Parathyroid adenoma (tissue), 2 donors: ENCODE results near the gene PURA.
A peak's percentile ranks its signal among the peaks of the same experiment; 100 is the strongest.

Source experiments
- H2AFZ ChIP-seq: fragments of 300-600 bp; sonication (generic); one replicate; pipeline ENCODE4 v1.7.0; 2017; ENCODE audit warnings: antibody characterized with exemption, mild to moderate bottlenecking
- H3K27ac ChIP-seq: fragments of 300-600 bp; sonication (generic); one replicate; pipeline ENCODE4 v1.7.0; 2017
- H3K27me3 ChIP-seq: fragments of 300-600 bp; sonication (generic); one replicate; pipeline ENCODE4 v1.7.0; 2017; ENCODE audit warnings: low read length; ENCODE audit not compliant: control insufficient read depth, insufficient read depth
- H3K36me3 ChIP-seq: fragments of 300-600 bp; sonication (generic); one replicate; pipeline ENCODE4 v1.7.0; 2017; ENCODE audit warnings: low read length; ENCODE audit not compliant: control insufficient read depth, insufficient read depth
- H3K4me1 ChIP-seq: fragments of 300-600 bp; sonication (generic); one replicate; pipeline ENCODE4 v1.7.0; 2017; ENCODE audit warnings: control low read depth
- H3K4me2 ChIP-seq: fragments of 300-600 bp; sonication (generic); one replicate; pipeline ENCODE4 v1.7.0; 2017; ENCODE audit warnings: low read length
- H3K4me3 ChIP-seq: fragments of 300-600 bp; sonication (generic); one replicate; pipeline ENCODE4 v1.7.0; 2017; ENCODE audit warnings: low read depth, low read length
- H3K79me2 ChIP-seq: fragments of 300-600 bp; sonication (generic); one replicate; pipeline ENCODE4 v1.7.0; 2017; ENCODE audit warnings: control low read depth
- H3K9ac ChIP-seq: fragments of 300-600 bp; sonication (generic); one replicate; pipeline ENCODE4 v1.7.0; 2017; ENCODE audit warnings: mild to moderate bottlenecking
- H3K9me3 ChIP-seq: fragments of 300-600 bp; sonication (generic); one replicate; pipeline ENCODE4 v1.7.0; 2017; ENCODE audit warnings: low read length; ENCODE audit not compliant: control insufficient read depth
- TF ChIP-seq, protein P1 (sequence below): fragments of 300-600 bp; sonication (generic); IDR thresholded peaks from one replicate; pipeline ENCODE4 v1.7.0; 2017; ENCODE audit warnings: antibody characterized with exemption, mild to moderate bottlenecking
- donor health status: primary hyperparathyroidism.

The PURA gene

GRCh38 chr5:140104100-140104499 is 9.8 kb upstream of the PURA start:
- H3K4me2 ChIP-seq = no peak overlapping the region
- no peak overlapping the region for H2AFZ ChIP-seq
- no peaks in the 10 kb centered on the region for H3K9me3 ChIP-seq
- peaks cover 9% of the 10 kb centered on the region for H3K4me1 ChIP-seq
- TF ChIP-seq, protein P1, sequence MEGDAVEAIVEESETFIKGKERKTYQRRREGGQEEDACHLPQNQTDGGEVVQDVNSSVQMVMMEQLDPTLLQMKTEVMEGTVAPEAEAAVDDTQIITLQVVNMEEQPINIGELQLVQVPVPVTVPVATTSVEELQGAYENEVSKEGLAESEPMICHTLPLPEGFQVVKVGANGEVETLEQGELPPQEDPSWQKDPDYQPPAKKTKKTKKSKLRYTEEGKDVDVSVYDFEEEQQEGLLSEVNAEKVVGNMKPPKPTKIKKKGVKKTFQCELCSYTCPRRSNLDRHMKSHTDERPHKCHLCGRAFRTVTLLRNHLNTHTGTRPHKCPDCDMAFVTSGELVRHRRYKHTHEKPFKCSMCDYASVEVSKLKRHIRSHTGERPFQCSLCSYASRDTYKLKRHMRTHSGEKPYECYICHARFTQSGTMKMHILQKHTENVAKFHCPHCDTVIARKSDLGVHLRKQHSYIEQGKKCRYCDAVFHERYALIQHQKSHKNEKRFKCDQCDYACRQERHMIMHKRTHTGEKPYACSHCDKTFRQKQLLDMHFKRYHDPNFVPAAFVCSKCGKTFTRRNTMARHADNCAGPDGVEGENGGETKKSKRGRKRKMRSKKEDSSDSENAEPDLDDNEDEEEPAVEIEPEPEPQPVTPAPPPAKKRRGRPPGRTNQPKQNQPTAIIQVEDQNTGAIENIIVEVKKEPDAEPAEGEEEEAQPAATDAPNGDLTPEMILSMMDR = no peak
- H3K27ac ChIP-seq = no peak overlapping the region
- H3K36me3 ChIP-seq = no peaks in the 10 kb centered on the region
- no peak overlapping the region for H3K4me3 ChIP-seq
- no peak overlapping the region for H3K9ac ChIP-seq
- H3K79me2 ChIP-seq = peaks cover 11% of the 10 kb centered on the region
- no peaks in the 10 kb centered on the region for H3K27me3 ChIP-seq

GRCh38 chr5:140106101-140106500 is 7.8 kb upstream of the PURA start:
- Histone ChIP-seq H2AFZ (peak overlapping the region; percentile 55), H3K27me3 (no peaks in the 10 kb centered on the region), H3K9me3 (no peaks in the 10 kb centered on the region), H3K36me3 (no peaks in the 10 kb centered on the region), H3K79me2 (peaks cover 19% of the 10 kb centered on the region), H3K4me3 (no peak overlapping the region), H3K9ac (no peak overlapping the region), H3K27ac (peak overlapping the region; percentile 99), H3K4me2 (no peak overlapping the region), H3K4me1 (peaks cover 9% of the 10 kb centered on the region)
- TF ChIP-seq, protein P1 = no peak

DNA sequence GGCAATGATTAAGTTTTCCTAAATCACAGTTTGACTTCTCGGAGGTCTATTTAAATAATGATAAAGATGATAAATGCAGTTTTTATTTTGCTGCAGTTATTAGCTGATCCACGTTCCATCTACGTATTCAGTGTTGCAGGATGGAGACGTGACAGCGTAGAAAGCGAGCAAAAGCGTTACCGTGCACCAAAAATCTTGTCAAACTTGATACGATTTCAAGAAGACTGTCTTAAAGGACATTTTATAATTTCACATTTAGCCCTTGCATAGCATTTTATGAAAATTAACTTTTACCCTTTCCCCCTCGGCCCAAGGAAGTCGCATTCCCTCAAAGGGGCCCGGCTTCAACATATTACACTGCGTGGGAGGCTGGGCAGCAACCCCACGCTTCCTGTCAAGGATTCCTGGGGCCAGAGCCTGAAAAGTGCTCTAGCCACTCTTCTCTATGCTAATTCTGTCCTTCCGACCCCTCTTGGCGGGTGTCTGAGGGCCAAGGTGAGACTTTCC is 7.1 kb upstream of the PURA start:
- H3K9me3 ChIP-seq = no peaks in the 10 kb centered on the region
- peak overlapping the region; percentile 97 for H3K9ac ChIP-seq
- peak overlapping the region; percentile 89 for H3K4me2 ChIP-seq
- peak overlapping the region; percentile 99 for H3K27ac ChIP-seq
- H3K36me3 ChIP-seq = no peaks in the 10 kb centered on the region
- peaks cover 9% of the 10 kb centered on the region for H3K4me1 ChIP-seq
- TF ChIP-seq, protein P1 = no peak
- H3K4me3 ChIP-seq = peak overlapping the region; percentile 73
- no peaks in the 10 kb centered on the region for H3K27me3 ChIP-seq
- peaks cover 22% of the 10 kb centered on the region for H3K79me2 ChIP-seq
- H2AFZ ChIP-seq = peak overlapping the region; percentile 96

DNA sequence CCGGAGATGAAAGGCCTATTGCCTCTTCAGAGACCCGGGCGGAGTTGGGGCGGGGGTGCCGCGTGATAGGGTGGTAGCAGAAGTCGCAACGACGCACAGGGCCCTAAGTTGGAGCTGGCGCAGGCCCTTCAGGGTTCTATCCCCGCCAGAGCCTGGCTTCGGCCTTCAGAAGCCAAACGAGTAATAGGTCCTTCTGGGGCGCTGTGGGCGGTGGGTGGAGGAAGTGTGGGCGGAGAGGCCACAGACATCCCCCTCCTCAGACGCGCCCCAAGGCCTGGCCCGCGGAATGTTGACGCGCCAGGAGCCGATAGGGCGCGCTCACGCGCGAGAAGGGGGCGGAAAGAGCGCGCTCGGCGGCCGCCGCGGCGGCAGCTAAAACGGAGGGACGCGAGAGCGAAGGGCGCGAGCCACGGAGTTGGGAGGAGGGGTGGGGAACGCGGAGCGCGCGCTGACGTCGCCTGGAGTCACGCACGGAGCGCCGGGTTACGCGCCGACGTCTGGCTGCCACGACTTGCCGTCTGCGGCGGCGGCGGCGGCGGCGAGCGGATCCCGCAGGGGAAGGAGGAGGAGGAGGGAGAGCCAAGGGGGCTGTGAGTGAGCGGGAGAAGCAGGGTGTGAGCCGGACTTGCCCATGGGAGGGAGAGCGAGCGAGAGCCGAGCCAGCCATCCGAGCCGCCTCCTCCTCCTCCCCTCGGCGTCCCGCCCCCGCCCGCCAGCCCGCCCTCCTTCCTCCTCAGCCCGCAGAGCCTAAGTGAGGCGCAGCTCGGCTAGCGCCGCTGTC is 6.4 kb upstream of the PURA start:
- Histone ChIP-seq H3K4me2 (peak overlapping the region; percentile 89), H3K27ac (peak overlapping the region; percentile 99), H2AFZ (peak overlapping the region; percentile 96), H3K79me2 (peaks cover 23% of the 10 kb centered on the region), H3K9ac (peak overlapping the region; percentile 97), H3K4me3 (peak overlapping the region; percentile 73), H3K27me3 (no peaks in the 10 kb centered on the region), H3K36me3 (no peaks in the 10 kb centered on the region), H3K9me3 (no peaks in the 10 kb centered on the region), H3K4me1 (peaks cover 9% of the 10 kb centered on the region)
- TF ChIP-seq, protein P1 = peak; percentile 40
